Fibroblast of skin of back (primary cell): ENCODE results near the gene NBAS.
"Not testable (repeated sequence)": the region's sequence is repeated elsewhere in the genome, so short reads cannot be mapped to it uniquely, and the experiment has no call there.

Experiments used
- DNase-seq: peaks from one replicate; pipeline ENCODE4 v3.0.0-alpha.2; 2013

Gene NBAS

GRCh38 chr2:15559379-15560139 lies 1.6 kb downstream of the NBAS start:
- DNase-seq: no peak

- DNase-seq: no peak
Observed at GRCh38 chr2:15557887-15558311, 3.2 kb downstream of the NBAS start.

DNA sequence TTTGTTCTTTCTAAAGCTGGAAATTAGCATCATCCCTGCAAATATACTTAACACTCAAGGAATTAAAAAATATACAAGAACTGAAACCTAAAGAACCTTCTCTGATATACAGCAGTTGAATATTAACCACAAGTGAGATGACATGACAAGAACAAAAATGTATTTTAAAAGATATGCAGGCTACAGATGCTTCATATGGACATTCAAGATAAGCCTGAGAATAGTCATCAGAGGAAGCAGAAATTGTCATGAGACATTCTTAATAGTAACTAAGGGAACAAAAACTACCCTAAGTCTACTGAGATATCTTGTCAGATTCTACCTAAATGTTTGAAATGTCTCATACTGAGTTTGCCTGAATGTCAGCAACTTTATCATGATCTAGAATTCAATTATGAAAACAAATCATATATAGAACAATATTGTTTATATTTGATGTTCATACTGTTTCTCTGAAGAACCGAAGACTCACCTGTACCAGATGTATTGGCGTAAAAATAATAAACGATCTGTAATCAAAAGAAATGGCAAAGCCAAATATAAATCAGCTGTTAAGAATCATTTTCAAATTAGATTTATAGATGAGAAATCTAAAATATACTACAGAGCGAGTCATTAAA lies 4.7 kb downstream of the NBAS start:
- DNase-seq: no peak

DNA sequence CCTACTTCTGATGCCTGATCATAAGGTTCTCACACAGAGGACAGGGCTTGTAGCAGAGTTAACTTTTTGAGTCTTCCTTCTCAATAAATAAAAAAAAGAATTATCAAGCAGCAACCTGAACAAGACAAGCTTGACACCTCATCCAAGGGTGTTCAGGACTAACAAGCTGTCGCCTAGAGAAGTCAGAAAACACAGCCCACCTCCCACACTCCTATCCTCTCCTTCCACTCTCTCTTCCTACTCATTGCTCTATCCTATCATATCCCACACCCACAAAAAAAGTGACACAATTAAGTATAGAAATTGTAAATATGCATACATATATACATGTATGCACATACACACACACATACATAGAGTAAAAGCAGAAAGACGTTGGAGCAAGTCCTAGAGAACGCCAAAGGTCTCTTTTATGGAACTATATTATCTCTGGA lies 5.4 kb downstream of the NBAS start:
- DNase-seq: no peak

DNA sequence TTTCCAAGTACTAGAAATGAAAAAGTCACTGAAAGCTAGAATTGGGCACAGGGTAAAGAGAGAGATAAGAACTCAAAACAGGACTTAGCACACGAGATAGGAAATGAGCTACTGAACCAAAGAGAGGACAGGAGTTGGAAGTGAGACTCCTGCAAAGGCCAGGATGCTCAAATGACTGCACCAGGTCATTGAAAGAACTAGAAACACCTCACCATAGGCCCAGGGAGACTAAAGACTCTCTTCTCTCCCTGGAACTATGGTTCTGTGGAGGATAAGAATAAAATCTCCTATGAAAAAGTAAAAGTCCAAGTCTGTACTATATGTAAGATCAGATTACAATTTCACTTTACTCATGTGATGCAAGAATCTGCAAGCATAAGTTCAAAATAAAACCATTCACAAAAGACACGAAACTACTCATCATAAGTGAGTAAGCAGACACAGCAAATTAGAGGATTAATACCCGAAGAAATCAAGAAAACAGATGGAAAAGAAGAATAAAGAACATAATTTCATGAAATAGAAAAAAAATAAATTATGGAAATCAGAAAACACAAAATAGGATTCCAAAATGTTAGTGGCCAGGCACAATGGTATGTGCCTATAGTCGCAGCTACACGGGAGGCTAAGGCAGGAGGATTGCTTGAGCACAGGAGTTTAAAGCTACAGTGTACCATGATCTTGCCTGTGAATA lies 6.5 kb downstream of the NBAS start:
- no peak for DNase-seq

DNA sequence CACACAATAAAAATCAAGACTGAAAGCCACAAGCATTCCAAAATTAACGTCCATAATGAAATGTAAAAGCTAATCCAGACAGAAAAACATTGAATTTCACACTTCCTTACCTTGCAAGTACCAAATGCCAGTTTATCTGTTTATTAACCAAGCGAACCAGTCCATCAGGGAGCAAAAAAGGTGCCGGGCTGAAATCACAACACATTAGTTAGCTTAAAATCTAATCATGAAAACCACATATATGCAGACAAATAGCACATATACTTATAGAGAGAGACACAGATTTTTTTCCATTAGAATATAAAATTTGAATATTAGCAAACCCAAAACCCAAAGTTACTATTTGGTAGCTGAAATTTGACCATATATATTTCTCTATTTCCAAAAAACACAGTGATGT lies 7.2 kb downstream of the NBAS start:
- DNase-seq: no peak

- no peak for DNase-seq
Observed at GRCh38 chr2:15553519-15553918, 7.6 kb downstream of the NBAS start.

GRCh38 chr2:15548974-15549373 lies 12.2 kb downstream of the NBAS start:
- DNase-seq: no peak

GRCh38 chr2:15547115-15547876 lies 13.8 kb downstream of the NBAS start:
- DNase-seq: no peak

- no peak for DNase-seq
Observed at GRCh38 chr2:15546297-15547098, 14.6 kb downstream of the NBAS start.

DNA sequence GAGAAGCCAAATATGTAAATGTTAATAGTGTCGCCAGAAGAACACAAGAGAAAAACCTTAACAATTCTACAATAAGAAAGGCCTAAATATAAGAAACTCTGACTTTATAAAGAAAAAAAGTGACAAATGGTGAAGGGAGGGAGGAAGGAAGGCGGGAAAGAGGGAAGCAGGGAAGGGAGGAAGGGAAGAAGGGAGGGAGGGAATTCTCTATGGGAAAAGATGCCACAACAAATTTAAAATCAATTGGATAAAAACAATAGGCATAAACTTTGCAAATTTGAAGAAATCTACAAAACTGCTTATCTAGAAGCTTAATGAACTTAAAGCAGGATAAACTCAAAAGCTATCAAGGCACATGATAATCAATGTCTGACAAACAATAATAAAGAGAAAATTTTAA lies 16.9 kb downstream of the NBAS start:
- DNase-seq: no peak

DNA sequence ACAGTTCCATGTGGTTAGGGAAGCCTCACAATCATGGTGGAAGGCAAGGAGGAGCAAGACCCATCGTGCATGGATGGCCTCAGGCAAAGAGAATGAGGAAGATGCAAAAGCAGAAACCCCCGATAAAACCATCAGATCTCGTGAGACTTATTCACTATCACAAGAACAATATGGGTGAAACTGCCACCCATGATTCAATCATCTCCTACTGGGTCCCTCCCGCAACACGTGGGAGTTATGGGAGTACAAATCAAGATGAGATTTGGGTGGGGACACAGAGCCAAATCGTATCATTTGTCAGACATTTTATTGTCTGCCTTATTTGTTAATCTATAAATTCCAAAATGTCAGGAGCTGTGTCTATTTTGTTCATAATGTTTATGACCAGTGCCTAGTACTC lies 17.6 kb downstream of the NBAS start:
- no peak for DNase-seq

- DNase-seq: no peak
Observed at GRCh38 chr2:15543053-15543452, 18.1 kb downstream of the NBAS start.

DNA sequence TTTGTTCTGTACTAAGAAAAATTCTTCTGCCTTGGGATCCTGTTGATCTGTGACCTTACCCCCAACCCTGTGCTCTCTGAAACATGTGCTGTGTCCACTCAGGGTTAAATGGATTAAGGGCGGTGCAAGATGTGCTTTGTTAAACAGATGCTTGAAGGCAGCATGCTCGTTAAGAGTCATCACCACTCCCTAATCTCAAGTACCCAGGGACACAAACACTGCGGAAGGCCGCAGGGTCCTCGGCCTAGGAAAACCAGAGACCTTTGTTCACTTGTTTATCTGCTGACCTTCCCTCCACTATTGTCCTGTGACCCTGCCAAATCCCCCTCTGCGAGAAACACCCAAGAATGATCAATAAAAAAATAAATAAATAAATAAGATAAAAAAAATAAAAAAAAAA lies 18.9 kb downstream of the NBAS start:
- not testable (repeated sequence) for DNase-seq

GRCh38 chr2:15540523-15540922 lies 20.6 kb downstream of the NBAS start:
- not testable (repeated sequence) for DNase-seq

DNA sequence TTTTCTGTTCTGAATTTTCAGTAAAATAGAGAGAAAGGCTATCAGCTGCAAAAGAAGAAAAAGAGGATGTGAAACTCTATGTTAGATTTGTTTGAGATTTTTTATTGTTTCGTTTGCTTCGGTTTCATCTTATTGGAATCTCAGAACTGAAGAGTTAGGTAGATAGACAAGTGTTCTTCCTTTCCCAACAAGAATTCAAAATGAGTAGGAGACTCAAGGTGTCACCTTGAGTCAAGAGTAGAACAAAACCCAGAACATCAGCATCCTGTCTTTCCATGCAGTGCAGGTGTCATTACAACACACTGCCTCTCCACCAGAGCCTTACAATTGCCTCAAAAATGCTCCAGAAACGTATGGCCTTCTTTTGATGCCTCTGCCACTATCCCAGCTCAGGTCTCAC lies 21.1 kb downstream of the NBAS start:
- no peak for DNase-seq

GRCh38 chr2:15538792-15539191 lies 22.3 kb downstream of the NBAS start:
- no peak for DNase-seq

GRCh38 chr2:15533860-15534480 lies 27.2 kb downstream of the NBAS start:
- DNase-seq: no peak

GRCh38 chr2:15532996-15533395 lies 28.1 kb downstream of the NBAS start:
- no peak for DNase-seq

DNA sequence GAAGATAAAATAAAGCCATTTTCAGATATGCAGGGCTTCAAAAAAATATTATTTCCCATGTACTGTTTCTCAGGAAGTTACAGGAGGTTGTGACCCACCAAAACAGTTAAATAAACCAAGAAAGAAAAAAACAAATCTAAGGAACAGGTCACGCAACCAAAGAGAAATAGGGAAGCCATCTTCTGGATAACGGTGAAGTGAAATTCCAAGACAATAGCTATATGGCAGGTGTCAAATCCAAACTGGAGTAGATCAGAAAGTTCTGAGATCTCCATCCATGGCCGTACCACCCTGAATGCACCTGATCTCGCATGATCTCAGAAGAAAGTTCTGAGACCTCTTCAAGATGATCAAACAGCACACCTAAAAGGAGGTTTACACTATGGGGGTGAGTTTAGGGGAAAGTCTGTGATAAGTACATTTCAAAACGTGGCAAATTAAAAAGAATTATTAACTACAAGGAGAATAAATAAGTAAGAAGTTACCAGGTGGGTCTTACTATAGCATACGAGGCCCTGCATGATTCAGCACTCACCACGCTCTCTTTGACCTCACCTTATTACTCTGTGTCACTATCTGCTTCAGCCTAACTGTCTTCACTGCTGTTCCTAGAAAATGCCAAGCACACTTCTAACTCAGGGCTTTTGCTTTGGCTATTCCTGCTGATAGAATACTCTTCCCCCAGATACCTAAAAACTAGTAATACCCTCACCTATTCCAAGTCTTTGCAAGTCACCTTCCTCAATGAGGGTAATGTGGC lies 29.9 kb downstream of the NBAS start:
- no peak for DNase-seq
